ENCODE data around the gene MLLT3.

MLLT3 gene

DNA sequence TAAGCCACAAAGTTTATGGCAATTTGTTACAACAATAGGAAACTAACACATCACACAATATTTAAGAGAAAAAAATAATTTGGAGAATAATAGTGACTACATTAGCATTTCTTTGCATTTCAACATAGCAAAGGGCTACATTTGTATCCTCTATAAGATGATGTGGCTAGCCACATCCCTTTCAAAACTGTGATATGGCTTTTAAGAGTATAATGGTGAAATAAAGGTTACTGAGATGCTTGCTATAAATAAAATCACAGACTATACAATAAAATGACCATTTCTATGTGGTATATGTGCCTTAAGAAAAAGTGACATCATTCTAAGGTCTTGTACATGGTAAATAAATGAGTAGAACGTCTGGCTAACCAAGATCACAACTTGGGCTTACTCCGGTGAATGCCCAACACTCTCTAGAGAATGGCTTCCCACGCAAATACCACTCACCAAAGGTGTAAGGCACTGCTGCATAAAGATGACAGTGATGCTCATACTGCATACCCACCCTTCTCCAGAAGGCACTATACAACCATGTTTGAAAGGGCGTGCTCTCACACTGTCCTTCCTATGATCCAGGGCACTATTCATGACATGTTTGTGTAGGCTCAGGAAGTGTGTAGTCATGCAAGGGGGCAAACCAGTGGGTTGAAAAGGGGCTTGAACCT lies 286.5 kb downstream of the MLLT3 start:
- no peak overlapping the region for H3K4me3 ChIP-seq (ENCODE audit: low read length)
- no peak for TF ChIP-seq ZNF274 (IDR thresholded peaks at IDR 0.05; ENCODE audit: low read depth, low read length)

DNA sequence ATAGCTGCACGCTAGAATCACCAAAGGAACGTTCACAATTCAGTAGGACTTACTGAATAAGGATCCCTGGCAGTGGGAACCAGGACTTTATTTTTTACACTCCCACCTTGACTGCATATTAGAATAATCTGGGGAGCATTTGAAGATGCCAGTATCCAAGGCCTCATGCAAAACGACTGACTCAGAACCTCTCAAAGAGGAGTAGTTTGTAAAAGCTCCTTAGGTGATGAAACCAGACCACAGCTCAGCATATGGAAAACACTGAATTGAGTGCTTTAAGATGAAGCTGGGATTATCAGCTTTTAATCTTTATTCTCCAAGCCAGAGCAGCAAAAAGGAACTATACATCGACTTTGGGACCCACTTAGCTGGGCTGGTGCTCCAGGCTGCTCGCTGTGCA lies 288.3 kb downstream of the MLLT3 start:
- no peak overlapping the region for H3K4me3 ChIP-seq (ENCODE audit: low read length)
- no peak for TF ChIP-seq ZNF274 (IDR thresholded peaks at IDR 0.05; ENCODE audit: low read depth, low read length)

DNA sequence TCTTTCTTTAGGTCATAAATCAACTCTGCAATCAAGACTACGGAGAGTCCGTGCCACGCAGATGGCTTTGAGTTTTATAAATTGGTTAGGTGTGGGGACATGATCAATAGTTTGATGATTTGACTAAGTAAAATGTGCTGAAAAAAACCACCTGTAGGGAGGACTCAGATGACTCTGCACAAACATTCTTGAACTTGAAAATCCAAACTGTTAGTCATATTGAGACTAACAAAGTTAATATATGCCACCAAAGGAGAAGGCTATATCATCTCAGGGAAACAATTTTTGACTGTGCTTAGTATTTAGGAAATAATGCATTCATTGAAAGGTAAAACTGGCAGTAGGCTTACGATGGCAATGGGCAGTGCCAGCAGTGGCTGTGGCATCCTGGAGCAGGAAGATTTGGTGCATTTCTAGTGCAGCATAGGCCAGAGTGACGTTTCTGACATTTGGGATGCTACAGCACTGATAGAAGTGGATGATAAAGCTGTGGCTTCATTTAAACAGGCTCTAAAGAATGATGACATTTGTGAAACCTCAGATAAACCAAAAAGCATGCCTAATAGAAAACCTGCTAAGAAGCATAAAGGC lies 291.1 kb downstream of the MLLT3 start:
- no peak for TF ChIP-seq ZNF274 (IDR thresholded peaks at IDR 0.05; ENCODE audit: low read depth, low read length)
- peak overlapping the region; percentile 34; the same call in 1 of the 2 replicates for H3K4me3 ChIP-seq (ENCODE audit: low read length)

DNA sequence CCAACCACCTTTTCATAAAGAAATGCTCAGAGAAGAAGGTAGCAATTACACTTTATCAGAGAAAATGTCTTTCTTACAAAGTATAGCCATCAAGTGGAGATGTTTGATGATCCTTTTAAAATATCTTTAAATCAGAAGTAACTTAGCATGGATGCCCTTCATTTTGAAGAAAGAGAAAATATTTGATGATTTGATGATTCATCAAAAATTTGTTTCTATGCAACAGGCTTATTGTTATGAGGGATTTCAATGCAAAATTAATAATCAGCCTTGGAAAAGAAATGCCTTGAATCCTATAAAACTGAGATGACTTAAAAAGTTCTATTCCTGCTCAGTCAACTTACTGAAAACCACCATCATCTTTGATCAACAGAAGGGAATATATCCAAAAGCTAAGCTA lies 291.6 kb downstream of the MLLT3 start:
- H3K4me3 ChIP-seq (ENCODE audit: low read length), result no peak overlapping the region
- TF ChIP-seq ZNF274 (IDR thresholded peaks at IDR 0.05; ENCODE audit: low read depth, low read length), result no peak

DNA sequence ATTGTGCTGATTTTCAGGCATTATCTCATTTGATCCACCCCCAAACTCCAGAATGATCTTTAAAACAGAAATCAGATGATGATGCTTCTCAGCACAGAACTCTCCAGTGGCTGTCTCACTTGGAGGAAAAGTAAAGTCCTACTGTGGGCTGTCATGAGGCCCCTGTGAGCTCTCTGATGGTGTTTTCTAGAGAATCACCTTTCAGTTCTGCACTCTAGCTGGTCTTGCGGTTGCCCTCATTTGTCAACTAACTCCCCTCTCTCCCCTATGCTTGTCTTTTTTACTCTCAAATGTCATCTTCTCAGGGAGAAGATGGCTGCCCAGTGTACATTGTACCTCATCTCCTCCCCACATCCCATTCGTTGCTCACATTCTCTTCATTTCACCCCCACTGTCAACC lies 295.8 kb downstream of the MLLT3 start:
- no peak for TF ChIP-seq ZNF274 (IDR thresholded peaks at IDR 0.05; ENCODE audit: low read depth, low read length)
- H3K4me3 ChIP-seq (ENCODE audit: low read length), result no peak overlapping the region

DNA sequence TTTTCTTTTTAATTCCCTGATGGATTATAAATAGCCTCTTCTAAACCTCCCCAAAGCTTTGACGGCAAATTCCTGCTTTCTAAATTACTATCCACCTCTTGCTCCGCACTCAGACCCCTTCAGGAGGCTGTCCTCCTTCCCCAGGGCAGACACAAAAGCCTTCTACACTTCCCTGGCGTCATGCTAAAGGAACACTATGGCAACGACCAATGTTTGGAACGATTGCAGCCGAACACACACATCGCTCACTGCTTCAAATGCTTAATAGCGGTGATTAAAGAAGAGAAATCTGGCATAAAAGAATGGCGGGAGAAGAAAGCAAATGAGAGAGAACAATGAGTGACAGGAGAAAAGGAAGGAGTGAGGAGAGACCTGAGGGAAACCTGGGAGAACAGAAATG lies 297.3 kb downstream of the MLLT3 start:
- no peak overlapping the region for H3K4me3 ChIP-seq (ENCODE audit: low read length)
- TF ChIP-seq ZNF274 (IDR thresholded peaks at IDR 0.05; ENCODE audit: low read depth, low read length), result no peak

DNA sequence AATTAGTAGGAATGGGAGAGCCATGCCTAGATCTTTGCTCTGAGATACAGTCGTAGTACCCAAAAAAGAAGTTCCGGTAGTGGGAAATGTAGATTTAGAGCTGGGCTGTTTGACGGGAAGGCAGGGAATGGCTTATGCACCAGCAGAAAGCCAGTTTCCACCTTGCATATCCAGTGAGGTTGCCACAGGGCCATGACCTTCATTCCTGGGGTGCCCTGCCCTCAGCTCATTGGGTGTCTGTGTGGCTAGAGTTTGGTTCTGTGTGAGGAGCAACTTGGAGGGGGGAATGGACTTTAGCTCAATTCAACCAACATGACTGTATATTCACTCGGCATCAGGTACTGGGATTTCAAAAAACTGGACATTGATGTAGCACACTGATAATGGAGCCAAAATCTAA lies 300.1 kb downstream of the MLLT3 start:
- no peak for TF ChIP-seq ZNF274 (IDR thresholded peaks at IDR 0.05; ENCODE audit: low read depth, low read length)
- no peak overlapping the region for H3K4me3 ChIP-seq (ENCODE audit: low read length)

DNA sequence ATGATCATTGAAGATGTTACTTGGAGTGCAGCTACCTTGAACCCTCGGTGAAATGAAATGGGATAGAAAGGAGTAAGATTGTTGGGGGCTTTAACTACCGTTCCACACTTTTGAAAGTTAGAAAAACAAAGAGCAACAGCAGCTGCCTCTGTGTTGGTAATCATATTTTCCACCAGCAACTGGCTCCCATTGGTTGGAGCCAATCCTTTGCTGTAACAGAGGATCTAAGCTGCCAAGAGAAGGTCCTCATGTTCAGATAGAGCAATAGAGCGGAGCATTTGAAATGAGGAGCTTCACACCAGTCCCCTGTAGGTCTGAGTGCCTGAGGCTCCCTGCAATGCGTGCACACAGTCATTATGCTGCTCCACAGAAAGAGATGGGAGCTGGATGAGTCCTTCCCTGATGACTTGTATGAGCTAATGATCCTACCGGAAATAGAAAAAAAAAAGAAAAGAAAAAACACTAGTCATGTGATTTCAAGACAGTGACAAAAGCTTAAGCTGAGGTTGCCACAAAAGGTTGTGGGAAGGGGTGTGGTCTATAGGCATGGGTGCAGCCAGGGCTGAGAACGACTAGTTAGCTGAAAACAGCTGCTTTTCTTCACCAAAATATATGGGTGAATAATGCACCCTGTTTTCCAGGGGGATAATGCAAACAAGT lies 300.7 kb downstream of the MLLT3 start:
- no peak for TF ChIP-seq ZNF274 (IDR thresholded peaks at IDR 0.05; ENCODE audit: low read depth, low read length)
- H3K4me3 ChIP-seq (ENCODE audit: low read length), result no peak overlapping the region

DNA sequence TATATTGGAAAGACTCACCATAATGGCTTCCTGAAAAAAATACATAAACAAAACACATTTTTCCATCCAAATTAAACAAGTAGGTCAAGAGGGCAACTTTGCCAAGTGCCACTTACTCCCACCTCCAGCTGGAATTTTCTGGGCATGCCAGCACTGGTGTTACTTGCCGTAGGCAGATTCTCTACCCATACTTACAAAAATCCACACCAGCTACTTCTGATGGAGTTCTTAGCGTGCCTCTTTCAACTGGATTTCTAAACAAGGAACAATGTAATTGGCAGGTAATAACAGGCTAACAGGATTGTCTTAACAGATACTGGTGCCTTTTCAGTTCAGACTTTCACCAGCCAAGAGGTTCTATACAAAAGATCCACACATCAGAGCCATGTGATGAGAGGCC lies 301.4 kb downstream of the MLLT3 start:
- H3K4me3 ChIP-seq (ENCODE audit: low read length), result no peak overlapping the region
- no peak for TF ChIP-seq ZNF274 (IDR thresholded peaks at IDR 0.05; ENCODE audit: low read depth, low read length)

DNA sequence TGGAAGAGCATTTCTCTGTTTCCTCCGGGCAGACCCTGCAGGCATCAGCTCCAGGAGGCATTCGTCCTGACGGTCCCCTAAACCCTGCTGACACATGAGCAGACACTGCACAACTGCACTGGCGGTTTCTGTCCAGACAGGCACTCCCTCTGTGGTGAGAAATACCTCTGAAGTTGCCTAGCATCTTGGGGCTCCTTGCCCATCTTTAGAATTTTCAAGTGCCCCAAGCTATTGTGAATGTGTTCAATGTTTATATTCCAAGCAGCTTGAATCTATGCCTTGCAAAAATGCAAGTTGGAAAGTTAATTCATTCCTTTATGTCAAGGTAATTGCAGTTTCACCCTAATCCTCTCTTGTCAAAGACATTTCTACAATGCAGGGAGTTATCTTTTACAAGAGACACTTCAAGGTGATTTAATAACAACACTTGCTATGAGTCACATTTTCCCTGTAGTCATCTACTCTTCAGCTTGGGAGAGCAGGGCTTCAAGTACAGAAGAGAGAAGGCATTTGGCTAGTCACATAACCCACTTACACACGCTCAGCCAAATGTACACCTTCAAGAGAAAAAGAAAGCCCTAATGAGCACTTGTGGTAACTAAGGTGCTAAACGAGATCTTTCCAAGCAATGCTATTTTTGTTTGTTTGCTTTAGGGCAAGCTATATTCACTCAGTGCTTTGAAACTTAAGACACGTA lies 302.5 kb downstream of the MLLT3 start:
- no peak overlapping the region for H3K4me3 ChIP-seq (ENCODE audit: low read length)
- no peak for TF ChIP-seq ZNF274 (IDR thresholded peaks at IDR 0.05; ENCODE audit: low read depth, low read length)

DNA sequence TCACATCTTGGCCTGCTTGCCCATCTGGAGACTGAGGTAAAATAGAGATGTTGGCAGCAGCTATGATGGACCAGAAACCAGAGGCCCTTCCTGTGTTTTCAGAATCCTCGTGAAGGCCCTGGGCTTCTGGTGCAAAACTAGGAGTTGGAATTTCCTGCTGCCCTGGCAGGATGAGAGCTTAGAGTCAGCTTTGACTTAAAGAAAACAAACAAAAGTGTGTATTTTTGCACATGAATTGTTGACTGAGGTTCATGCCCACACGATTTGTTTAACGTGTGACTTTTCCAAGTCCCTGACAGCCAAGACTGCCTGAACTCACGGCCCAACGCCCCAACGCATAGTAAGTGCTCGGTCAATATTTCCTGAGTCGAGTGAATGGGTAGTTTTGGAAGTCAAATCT lies 303.1 kb downstream of the MLLT3 start:
- TF ChIP-seq ZNF274 (IDR thresholded peaks at IDR 0.05; ENCODE audit: low read depth, low read length), result no peak
- no peak overlapping the region for H3K4me3 ChIP-seq (ENCODE audit: low read length)

DNA sequence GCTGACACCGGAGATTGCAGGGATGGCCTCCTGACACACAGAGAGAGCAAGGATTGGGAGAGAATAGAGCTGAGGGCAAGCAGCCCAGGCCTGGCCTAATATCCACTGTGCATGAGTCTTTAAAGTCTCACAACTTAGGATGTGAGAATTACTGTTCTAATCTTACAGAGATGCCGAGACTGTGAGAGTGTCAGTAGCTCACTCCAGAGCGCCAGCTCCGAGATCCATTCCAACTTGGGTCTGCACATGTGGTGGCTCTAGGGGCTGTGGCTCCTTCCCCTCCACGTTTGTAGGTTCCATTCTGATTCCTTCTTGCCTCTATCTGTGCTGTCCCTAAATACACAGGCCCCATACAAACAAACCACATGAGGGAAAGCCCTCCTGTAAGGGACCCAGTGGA lies 304.6 kb downstream of the MLLT3 start:
- no peak for TF ChIP-seq ZNF274 (IDR thresholded peaks at IDR 0.05; ENCODE audit: low read depth, low read length)
- H3K4me3 ChIP-seq (ENCODE audit: low read length), result no peak overlapping the region

DNA sequence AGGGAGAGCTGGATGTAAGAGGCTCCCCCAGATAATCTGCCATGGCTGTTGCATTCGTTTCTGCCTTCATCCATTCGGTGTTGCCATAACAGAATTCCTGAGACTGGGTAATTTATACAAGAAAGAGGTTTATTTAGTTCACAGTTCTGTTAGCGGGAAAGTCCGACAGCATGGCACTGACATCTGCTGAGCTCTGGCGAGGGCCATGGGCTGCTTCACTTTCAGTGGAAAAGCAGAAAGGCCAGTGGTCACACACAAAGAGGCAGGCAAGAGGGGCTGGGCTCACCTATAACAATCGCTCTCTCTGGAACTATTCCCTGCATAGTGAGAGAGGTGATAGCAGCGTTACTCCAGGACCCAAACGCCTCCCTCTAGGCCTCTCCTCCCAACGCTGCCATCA lies 305.9 kb downstream of the MLLT3 start:
- no peak for TF ChIP-seq ZNF274 (IDR thresholded peaks at IDR 0.05; ENCODE audit: low read depth, low read length)
- H3K4me3 ChIP-seq (ENCODE audit: low read length), result no peak overlapping the region

DNA sequence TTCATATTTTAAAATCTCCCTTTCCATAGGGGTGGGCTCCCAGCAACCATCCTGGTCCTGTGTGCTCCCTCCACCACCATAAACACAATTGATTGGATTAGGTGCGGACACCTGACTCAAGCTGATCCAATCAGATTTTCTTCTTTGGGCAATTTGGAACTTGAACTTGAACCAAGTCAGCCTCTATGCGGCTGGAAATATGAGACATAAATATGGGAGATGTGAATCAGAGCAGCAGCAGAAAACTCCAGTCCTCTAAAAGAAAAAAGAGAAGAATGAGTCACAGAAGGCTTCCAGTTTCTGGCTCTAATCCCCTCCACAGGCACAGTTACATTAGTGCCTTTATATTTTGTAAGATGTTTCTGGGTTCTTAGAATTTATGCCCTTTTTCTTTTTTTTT lies 306.6 kb downstream of the MLLT3 start:
- TF ChIP-seq ZNF274 (IDR thresholded peaks at IDR 0.05; ENCODE audit: low read depth, low read length), result no peak
- no peak overlapping the region for H3K4me3 ChIP-seq (ENCODE audit: low read length)

DNA sequence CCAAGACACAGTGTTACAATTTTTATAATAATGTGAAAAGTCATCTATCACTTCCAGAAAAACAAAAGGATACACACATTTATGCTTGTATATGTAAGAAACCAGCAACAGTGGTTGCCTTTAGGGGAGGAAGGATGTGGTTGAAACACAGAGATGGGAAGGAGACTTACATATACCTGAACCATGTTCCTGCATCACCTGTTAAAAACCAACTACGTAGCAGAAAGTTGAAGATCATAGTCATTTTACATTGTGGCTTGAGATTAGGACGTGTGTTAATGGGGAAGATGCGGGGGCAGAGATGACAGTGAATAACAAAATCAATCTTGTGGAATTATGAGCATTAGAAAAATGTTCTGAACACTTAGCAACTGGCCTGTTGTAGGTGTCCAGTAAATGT lies 307.3 kb downstream of the MLLT3 start:
- no peak overlapping the region for H3K4me3 ChIP-seq (ENCODE audit: low read length)
- no peak for TF ChIP-seq ZNF274 (IDR thresholded peaks at IDR 0.05; ENCODE audit: low read depth, low read length)

All from GM08714 (cell line).